Mucosa of rectum (tissue), 2 donors: ENCODE measurements around the gene ADAMTSL2.
A peak's percentile ranks its signal among the peaks of the same experiment; 100 is the strongest.

Experiments used
- H3K27ac ChIP-seq, 2 donors: one replicate each; pipeline ENCODE4 v1.7.0; 2013; ENCODE audit warnings: inconsistent platforms in 2 of 2, low read depth in 2 of 2, low read length in 2 of 2
- H3K27me3 ChIP-seq, 2 donors: one replicate each; pipeline ENCODE4 v1.7.0; 2013; ENCODE audit warnings: low read length in 2 of 2; ENCODE audit not compliant: control insufficient read depth in 2 of 2, insufficient read depth in 2 of 2
- H3K36me3 ChIP-seq, 2 donors: one replicate each; pipeline ENCODE4 v1.7.0; 2013; ENCODE audit warnings: low read length in 2 of 2; ENCODE audit not compliant: control insufficient read depth in 2 of 2, insufficient read depth in 2 of 2
- H3K4me1 ChIP-seq, 2 donors: one replicate each; pipeline ENCODE4 v1.7.0; 2013; ENCODE audit warnings: low read length in 2 of 2, mild to moderate bottlenecking in 1 of 2; ENCODE audit not compliant: control insufficient read depth in 2 of 2, insufficient read depth in 2 of 2
- H3K4me3 ChIP-seq, 2 donors: one replicate each; pipeline ENCODE4 v1.7.0; 2013; ENCODE audit warnings: low read length in 2 of 2
- H3K9ac ChIP-seq, 2 donors: one replicate each; pipeline ENCODE4 v1.7.0; 2013; ENCODE audit warnings: low read length in 2 of 2, low read depth in 1 of 2, mild to moderate bottlenecking in 1 of 2
- H3K9me3 ChIP-seq, 2 donors: one replicate each; pipeline ENCODE4 v1.7.0; 2013; ENCODE audit warnings: low read length in 2 of 2; ENCODE audit not compliant: control insufficient read depth in 2 of 2
- donor health status: healthy.
- donor health status: Normal muscosa, but diverticular disease.

The ADAMTSL2 gene

DNA sequence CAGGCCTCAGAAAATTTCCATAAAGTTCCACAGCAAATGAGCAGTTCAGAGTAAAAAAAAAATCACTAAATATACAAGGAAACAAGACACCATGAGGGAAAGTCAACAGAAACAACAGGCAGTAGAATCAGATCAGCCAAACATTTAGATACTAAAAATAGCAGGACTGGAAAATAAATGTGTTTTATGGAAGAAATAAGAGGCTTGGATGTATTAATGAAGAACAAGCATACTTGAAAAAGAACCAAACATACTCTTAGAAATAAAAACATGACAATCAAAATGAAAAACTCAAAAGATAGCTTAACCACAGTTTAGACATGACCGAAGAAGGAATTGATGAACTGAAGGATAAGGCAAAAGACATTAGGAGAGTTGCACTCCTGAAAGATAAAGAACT lies 32.4 kb upstream of the ADAMTSL2 start:
- H3K36me3 ChIP-seq, result no peaks in the 10 kb centered on the region
- no peak overlapping the region for H3K9ac ChIP-seq
- H3K27ac ChIP-seq, result no peak overlapping the region
- peaks cover 8% of the 10 kb centered on the region in 2 donors for H3K9me3 ChIP-seq
- H3K4me3 ChIP-seq, result no peak overlapping the region
- H3K27me3 ChIP-seq, result peaks cover 1 to 3% of the 10 kb centered on the region in 2 donors
- H3K4me1 ChIP-seq, result peaks cover 0 to 14% of the 10 kb centered on the region in 2 donors

GRCh38 chr9:133505186-133505830 lies 29.2 kb upstream of the ADAMTSL2 start:
- Histone ChIP-seq H3K27ac (peak overlapping the region in 1 of 2 donors; percentile 4), H3K4me1 (peaks cover 11 to 14% of the 10 kb centered on the region in 2 donors), H3K36me3 (no peaks in the 10 kb centered on the region), H3K4me3 (no peak overlapping the region), H3K9ac (no peak overlapping the region), H3K9me3 (peaks cover 8% of the 10 kb centered on the region in 2 donors), H3K27me3 (peaks cover 3 to 4% of the 10 kb centered on the region in 2 donors)

GRCh38 chr9:133505901-133506652 lies 28.4 kb upstream of the ADAMTSL2 start:
- H3K9ac ChIP-seq, result no peak overlapping the region
- peaks cover 11 to 14% of the 10 kb centered on the region in 2 donors for H3K4me1 ChIP-seq
- H3K4me3 ChIP-seq, result no peak overlapping the region
- peak overlapping the region in 1 of 2 donors; percentile 4 for H3K27ac ChIP-seq
- H3K36me3 ChIP-seq, result no peaks in the 10 kb centered on the region
- peaks cover 3 to 4% of the 10 kb centered on the region in 2 donors for H3K27me3 ChIP-seq
- H3K9me3 ChIP-seq, result peaks cover 8% of the 10 kb centered on the region in 2 donors

- Histone ChIP-seq H3K27ac (no peak overlapping the region), H3K9me3 (peaks cover 5 to 6% of the 10 kb centered on the region in 2 donors), H3K36me3 (no peaks in the 10 kb centered on the region), H3K27me3 (peaks cover 3 to 4% of the 10 kb centered on the region in 2 donors), H3K9ac (no peak overlapping the region), H3K4me3 (no peak overlapping the region), H3K4me1 (peaks cover 11 to 14% of the 10 kb centered on the region in 2 donors)
These were observed 27.9 kb upstream of the ADAMTSL2 start for GRCh38 chr9:133506653-133507038.

DNA sequence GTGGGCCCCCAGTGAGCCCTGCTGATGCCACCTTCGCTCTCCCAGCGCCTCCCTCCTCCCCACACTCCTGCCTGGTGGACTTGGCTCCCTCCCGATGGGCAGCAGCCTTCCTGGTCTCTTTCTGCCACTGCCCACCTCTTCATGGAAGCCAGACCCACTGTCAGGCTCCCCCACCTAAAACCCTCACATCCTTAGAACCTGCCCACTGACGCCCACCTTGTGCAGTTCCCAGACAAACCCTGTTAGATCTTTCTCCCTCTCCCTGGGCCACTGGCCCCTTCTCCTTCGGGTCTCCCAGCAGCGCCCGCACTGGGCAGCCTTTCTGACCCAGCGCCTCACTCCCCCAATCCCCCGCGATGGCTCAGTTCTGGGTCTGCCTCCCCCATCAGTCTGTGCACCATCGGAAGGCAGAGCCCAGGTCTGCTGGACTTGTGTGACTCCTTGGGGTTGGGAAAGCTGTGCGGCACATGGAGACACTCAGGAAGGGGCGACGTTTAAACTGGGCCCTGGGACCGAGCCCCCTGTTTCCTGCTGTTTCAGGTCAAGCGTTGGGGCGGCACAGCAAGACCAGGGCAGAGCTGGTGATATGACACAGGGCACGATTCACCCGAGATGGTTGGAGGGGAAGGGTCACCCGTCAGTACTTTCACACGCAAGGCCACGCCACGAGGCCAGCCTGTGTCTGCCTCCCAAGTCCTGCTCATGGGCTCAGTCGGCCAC lies 27.1 kb upstream of the ADAMTSL2 start:
- Histone ChIP-seq H3K9me3 (peaks cover under 1 to 3% of the 10 kb centered on the region in 2 donors), H3K4me1 (peaks cover 11 to 14% of the 10 kb centered on the region in 2 donors), H3K36me3 (no peaks in the 10 kb centered on the region), H3K27me3 (peaks cover 3 to 4% of the 10 kb centered on the region in 2 donors), H3K27ac (no peak overlapping the region), H3K4me3 (no peak overlapping the region), H3K9ac (no peak overlapping the region)

DNA sequence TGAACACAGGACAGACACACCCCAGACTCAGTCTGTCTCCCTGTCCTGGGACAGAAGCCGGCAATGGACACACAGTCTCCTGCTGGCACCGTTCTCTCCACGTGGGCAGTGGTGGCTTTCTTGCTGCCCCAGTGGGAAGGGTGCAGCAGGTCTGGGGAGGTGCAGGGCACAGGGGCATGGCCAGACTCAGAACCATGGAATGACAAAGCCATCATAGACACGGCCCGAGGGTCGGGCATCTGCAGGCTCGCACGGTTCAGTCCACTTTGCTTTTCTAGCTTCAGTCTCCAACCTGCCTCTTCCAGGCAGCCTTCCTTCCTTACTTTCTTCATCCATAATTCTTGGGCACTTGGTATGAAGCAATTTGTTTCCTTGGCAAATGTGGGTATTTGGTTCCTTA lies 26.5 kb upstream of the ADAMTSL2 start:
- Histone ChIP-seq H3K4me3 (no peak overlapping the region), H3K27me3 (peaks cover 3 to 4% of the 10 kb centered on the region in 2 donors), H3K4me1 (peaks cover 11 to 14% of the 10 kb centered on the region in 2 donors), H3K9ac (no peak overlapping the region), H3K9me3 (peaks cover 0 to 3% of the 10 kb centered on the region in 2 donors), H3K27ac (no peak overlapping the region), H3K36me3 (no peaks in the 10 kb centered on the region)

DNA sequence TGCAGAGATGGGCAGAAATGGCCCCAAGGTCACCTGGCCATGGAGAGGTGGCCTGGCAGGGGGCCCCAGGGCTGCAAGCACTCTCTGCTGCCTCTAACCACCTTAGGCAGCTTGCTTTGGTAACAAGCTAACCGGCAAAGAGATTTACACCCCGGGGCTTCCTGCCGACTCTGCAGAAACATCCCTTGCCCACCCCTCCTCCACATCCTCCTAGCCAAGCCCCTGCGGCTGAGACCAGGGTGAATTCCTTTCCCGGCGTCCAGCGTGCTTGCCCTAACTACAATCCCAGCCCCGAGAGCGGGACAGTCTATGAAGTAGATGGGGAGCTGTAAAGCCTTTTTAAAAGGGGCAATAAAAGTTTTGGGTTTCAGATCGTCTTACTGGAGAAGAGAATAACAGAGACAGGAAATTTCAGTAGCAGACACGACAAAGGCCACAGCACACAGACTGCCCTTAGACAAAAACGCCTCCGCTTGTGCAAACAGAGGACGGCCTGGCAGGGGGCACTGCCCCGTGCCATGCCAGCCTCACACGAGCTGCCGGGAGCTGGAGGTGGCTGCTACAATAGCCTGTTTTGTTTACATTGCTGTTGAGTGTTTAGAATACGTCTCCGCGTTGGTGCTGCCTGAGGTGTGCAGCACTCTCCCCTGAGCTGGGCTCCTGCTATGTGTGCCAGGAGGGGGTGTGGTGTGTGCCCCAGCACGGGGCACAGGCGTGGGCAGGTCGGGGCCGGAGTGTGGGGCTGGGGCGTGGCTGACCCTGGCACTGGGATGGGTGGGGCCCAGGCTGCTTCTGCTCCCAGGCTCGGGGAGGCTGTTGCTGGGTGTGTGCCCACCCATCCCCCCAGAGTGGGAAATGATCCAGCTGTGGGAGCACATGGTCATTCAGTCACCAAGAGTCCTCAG lies 25.1 kb upstream of the ADAMTSL2 start:
- no peak overlapping the region for H3K27ac ChIP-seq
- H3K4me3 ChIP-seq, result peak overlapping the region; percentile 37 to 39
- no peaks in the 10 kb centered on the region for H3K36me3 ChIP-seq
- H3K9ac ChIP-seq, result no peak overlapping the region
- peaks cover 0 to 3% of the 10 kb centered on the region in 2 donors for H3K9me3 ChIP-seq
- H3K27me3 ChIP-seq, result peaks cover 3 to 4% of the 10 kb centered on the region in 2 donors
- H3K4me1 ChIP-seq, result peaks cover 11 to 14% of the 10 kb centered on the region in 2 donors

DNA sequence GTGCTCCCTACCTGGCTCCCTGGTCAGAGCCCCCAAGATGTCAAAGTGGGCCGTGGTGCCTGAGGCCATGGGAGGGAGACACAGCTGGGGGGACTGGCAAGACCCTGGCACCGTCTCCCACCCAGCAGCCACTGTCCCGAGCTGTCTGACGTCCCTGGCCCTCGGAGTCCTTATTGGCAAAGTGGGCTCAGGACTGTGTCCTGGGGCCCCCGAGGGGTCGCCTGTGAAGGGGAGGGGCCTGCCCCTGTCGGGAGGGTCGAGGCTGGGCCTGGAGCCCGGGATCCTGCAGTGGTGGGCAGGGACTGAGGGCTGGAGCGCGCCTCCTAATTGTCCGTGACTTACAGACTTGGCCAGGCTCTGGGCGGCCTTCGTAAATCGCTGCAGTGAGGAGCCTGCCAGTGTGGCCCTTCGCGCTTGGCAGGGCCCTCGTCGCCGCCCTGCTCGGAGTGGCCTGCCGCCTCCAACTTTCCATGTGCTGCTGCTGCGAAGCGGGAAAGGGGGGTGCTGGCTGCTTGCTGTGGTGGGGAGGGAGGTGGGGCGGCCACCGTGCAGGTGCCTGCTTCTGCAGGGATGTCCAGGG lies 23.5 kb upstream of the ADAMTSL2 start:
- H3K4me1 ChIP-seq, result peaks cover 11 to 14% of the 10 kb centered on the region in 2 donors
- H3K36me3 ChIP-seq, result no peaks in the 10 kb centered on the region
- no peak overlapping the region for H3K27ac ChIP-seq
- no peak overlapping the region for H3K9ac ChIP-seq
- H3K4me3 ChIP-seq, result no peak overlapping the region
- H3K27me3 ChIP-seq, result peaks cover 3 to 4% of the 10 kb centered on the region in 2 donors
- H3K9me3 ChIP-seq, result peaks cover 0 to 3% of the 10 kb centered on the region in 2 donors

- H3K27ac ChIP-seq, result no peak overlapping the region
- H3K9me3 ChIP-seq, result peaks cover 0 to 3% of the 10 kb centered on the region in 2 donors
- H3K9ac ChIP-seq, result no peak overlapping the region
- no peaks in the 10 kb centered on the region for H3K36me3 ChIP-seq
- H3K27me3 ChIP-seq, result peaks cover 3 to 4% of the 10 kb centered on the region in 2 donors
- H3K4me1 ChIP-seq, result peaks cover 11 to 14% of the 10 kb centered on the region in 2 donors
- no peak overlapping the region for H3K4me3 ChIP-seq
These were observed 22.9 kb upstream of the ADAMTSL2 start for GRCh38 chr9:133511607-133512006.
